BLaER1 treated with 17β-estradiol and CSF1 and Interleukin-3, amounts not matched to agents 10 nM and 100 nM (cell line): ENCODE data around the gene NUP93.

Source experiments
- H3K27ac ChIP-seq, 11 experiments: shearing (Covaris generic); formaldehyde crosslinking; 2 replicates each; pipeline ENCODE4 v1.8.1; 2022
- H3K27me3 ChIP-seq, 11 experiments: shearing (Covaris generic); formaldehyde crosslinking; 2 replicates each; pipeline ENCODE4 v1.8.1; 2022
- H3K36me3 ChIP-seq, 11 experiments: shearing (Covaris generic); formaldehyde crosslinking; 2 replicates each; pipeline ENCODE4 v1.8.1; 2022
- H3K4me1 ChIP-seq, 10 experiments: shearing (Covaris generic); formaldehyde crosslinking; 2 replicates each; pipeline ENCODE4 v1.8.1; 2022
- H3K4me2 ChIP-seq, 11 experiments: shearing (Covaris generic); formaldehyde crosslinking; 2 replicates each; pipeline ENCODE4 v1.8.1; 2022
- H3K4me3 ChIP-seq, 10 experiments: shearing (Covaris generic); formaldehyde crosslinking; 2 replicates each; pipeline ENCODE4 v1.8.1; 2022
- H3K9ac ChIP-seq, 11 experiments: shearing (Covaris generic); formaldehyde crosslinking; 2 replicates each; pipeline ENCODE4 v1.8.1; 2022
- H3K9me3 ChIP-seq, 11 experiments: shearing (Covaris generic); formaldehyde crosslinking; replicated peaks in 1 of 11; 2 replicates each; pipeline ENCODE4 v1.8.1; 2022
- H4K20me1 ChIP-seq, 11 experiments: shearing (Covaris generic); formaldehyde crosslinking; 2 replicates each; pipeline ENCODE4 v1.8.1; 2022
- Cebpa-rat ChIP-seq, 11 experiments: shearing (Covaris generic); IDR thresholded peaks; 2 replicates each; pipeline ENCODE4 v1.8.1; 2022

NUP93 gene

DNA sequence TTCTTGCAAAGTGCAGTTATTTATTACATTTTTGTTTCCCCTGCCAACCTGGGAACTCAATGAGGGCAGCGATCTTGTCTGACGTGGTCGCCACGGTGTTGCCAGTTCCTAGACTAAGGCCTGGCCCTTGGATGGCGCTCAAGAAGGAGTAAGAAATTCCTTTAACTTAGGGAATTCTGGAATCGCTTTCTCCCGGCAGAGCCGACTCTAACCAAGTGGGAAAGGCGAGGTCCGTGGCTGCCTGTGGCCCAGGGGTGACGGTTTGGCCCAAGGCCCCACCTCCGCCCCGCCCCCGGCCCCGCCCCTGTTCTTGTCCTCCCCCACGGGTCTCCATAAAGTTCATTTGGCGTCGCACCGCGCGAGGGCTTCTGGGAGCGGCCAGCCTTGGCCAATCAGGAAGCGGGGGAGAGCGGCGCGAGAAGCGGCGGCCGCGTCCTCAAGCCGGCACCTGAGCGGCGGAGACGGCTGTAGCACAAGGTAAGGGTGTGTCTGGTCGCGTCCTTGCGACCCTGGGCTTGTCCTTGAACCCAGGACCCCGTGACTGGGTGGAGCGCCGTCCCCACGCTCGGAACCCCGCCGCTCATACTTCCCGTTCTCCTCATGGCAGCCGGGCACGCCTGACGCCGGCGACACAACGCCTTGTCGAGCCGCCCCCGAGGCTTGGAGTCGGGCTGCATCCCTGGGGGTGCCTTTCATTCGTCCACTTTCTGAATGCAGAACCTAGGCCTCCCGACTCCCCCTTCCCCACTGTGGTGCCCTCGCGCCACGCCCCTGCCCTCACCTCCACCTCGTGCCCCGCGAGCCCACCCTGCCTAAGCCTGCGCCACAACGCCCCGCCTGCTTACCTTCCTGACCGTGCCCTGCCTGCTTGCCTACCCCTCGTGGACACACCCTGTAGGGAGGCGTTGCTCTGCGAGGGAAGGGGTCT is at the start of gene NUP93:
Gene NUP93 (plus strand): TSS at position 395 of the 928 bp plus-strand sequence. CDS start 18,119 bp downstream, outside the sequence.
- peak within 1 kb of the TSS; percentile 80 to 98 (median 93) for H3K4me3 ChIP-seq
- H3K36me3 ChIP-seq = peaks cover 0 to 32% (median 13%) of the 10 kb centered on the region in 11 experiments; a peak in 11 of 22 replicates
- TF ChIP-seq Cebpa-rat (IDR thresholded peaks at IDR 0.05) = no peak
- H3K4me1 ChIP-seq = peaks cover 33 to 58% (median 42%) of the 10 kb centered on the region in 10 experiments
- H3K9ac ChIP-seq = peak within 1 kb of the TSS; percentile 87 to 96 (median 92)
- H3K27me3 ChIP-seq = no peaks in the 10 kb centered on the region
- peaks cover 8 to 48% (median 37%) of the 10 kb centered on the region in 11 experiments; a peak in 19 of 22 replicates for H4K20me1 ChIP-seq
- H3K27ac ChIP-seq = peak within 1 kb of the TSS; percentile 78 to 94 (median 88)
- peak within 1 kb of the TSS; percentile 84 to 99 (median 97) for H3K4me2 ChIP-seq
- H3K9me3 ChIP-seq = no peaks in the 10 kb centered on the region

DNA sequence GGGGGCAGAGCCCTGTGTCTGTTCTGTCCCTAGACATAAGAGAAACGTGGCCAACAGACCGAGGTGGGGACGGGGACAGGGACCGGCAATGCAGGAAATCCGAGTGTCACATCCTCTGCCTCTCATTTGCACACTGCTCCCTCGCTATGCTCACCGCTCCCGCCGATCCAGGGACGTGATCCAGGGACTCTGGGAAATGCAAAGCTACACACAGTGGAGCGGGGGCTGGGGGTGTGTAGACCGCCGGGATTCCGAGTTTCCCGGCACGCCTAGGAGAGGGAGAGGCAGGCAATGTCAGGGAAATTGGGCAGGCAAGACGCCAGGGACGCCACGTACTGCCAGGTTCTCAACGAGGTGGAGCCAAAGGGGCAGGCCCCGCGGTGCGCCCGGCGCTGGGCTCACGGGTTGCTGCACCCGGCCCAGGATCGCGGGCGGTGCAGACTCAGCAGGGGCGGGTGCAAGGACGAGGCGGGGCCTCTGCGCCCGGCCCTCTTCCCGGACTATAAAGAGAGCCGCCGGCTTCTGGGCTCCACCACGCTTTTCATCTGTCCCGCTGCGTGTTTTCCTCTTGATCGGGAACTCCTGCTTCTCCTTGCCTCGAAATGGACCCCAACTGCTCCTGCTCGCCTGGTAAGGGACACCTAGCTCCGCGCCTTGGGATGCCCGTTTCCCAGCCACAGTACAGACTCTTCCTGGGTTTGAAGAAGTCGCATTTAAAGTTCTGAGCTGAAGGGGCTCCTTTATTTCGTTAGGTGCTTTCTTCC is 47.8 kb upstream of the NUP93 start, which contains the start of gene MT1X:
Gene MT1X (plus strand): TSS at position 532 of the 764 bp plus-strand sequence. CDS start 71 bp downstream, at position 603.
- TF ChIP-seq Cebpa-rat (IDR thresholded peaks at IDR 0.05) = no peak
- Histone ChIP-seq H3K4me2 (peak within 1 kb of the TSS; percentile 90 to 99 (median 96)), H3K9me3 (peaks cover 9 to 13% (median 11%) of the 10 kb centered on the region in 11 experiments; a peak in 21 of 22 replicates), H4K20me1 (peaks cover 0 to 12% (median 0%) of the 10 kb centered on the region in 11 experiments; a peak in 4 of 22 replicates), H3K36me3 (peaks cover 0 to 12% (median 3%) of the 10 kb centered on the region in 11 experiments; a peak in 4 of 22 replicates), H3K27me3 (peaks cover 3 to 10% (median 5%) of the 10 kb centered on the region in 11 experiments; a peak in 21 of 22 replicates), H3K4me1 (peaks cover 32 to 60% (median 53%) of the 10 kb centered on the region in 10 experiments), H3K9ac (peak within 1 kb of the TSS; percentile 75 to 92 (median 81)), H3K27ac (peak within 1 kb of the TSS; percentile 30 to 89 (median 80); a peak in 21 of 22 replicates), H3K4me3 (peak within 1 kb of the TSS; percentile 55 to 78 (median 71))

DNA sequence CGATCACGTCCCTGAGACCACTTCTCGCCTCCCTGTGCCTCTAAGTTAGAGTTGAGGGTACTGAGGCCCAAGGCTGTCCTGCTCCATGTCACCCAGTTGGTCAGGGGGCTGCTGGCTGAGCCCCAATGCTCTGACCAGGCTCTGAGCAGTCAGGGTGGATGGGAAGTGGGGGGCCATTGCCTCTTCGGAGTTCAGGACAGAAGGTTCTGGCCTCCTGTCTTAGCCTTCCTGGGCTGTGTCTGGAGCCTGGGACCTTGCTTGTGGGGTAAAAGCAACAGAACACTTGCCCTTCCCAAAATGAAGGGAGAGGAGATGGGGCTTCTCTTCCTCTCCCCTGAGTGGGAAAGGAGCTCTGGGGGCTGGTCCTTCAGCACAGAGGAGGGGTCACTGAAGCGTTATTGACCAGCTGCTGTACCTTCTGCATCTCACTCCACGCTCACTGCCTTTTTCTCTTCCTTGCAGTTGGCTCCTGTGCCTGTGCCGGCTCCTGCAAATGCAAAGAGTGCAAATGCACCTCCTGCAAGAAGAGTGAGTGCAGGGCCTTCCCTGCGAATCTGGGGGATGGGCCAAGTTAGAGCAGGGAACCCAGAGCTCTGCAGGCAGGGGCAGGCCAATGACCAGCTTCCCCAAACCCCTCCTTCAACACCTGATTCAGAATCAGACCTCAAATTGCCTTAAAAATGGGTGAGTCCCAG is 47.1 kb upstream of the NUP93 start:
- Histone ChIP-seq H3K36me3 (peaks cover 0 to 14% (median 3%) of the 10 kb centered on the region in 11 experiments; a peak in 4 of 22 replicates), H3K4me3 (peak overlapping the region; percentile 55 to 78 (median 71)), H3K9me3 (peaks cover 10 to 16% (median 14%) of the 10 kb centered on the region in 11 experiments; a peak in 21 of 22 replicates), H4K20me1 (peaks cover 0 to 12% (median 0%) of the 10 kb centered on the region in 11 experiments; a peak in 4 of 22 replicates), H3K9ac (peak overlapping the region; percentile 75 to 92 (median 81)), H3K4me2 (peak overlapping the region; percentile 90 to 99 (median 96)), H3K27ac (peak overlapping the region; percentile 30 to 89 (median 80); a peak in 20 of 22 replicates), H3K4me1 (peaks cover 32 to 60% (median 52%) of the 10 kb centered on the region in 10 experiments), H3K27me3 (peaks cover 0 to 3% (median 0%) of the 10 kb centered on the region in 11 experiments; a peak in 1 of 22 replicates)
- TF ChIP-seq Cebpa-rat (IDR thresholded peaks at IDR 0.05) = no peak

DNA sequence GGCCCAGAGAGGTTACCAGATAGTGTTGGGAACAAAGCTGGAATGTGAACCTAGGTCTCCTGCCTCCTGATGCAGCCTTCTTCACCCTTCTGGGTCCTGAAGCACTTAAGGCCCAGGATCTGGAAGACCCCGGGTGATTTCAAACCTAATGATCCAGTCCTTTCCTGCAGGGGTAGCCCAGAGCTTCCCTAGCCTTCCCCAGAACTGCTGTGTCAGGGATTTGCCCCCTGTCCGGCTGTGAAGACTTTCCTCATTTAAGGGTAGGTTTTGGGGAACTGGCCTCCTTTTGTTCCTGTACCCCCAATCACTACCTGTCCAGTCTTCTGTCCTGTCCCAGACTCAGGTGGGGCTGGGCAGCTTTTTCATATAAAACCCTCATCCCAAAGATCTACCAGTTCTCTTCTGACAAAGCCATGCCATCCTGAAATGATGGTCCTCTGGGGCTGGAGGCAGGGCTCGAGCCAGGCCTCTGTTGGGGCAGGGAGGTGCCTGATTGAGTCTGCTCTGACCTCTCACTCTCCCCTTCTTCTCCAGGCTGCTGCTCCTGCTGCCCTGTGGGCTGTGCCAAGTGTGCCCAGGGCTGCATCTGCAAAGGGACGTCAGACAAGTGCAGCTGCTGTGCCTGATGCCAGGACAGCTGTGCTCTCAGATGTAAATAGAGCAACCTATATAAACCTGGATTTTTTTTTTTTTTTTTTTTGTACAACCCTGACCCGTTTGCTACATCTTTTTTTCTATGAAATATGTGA is 46.3 kb upstream of the NUP93 start:
- Histone ChIP-seq H3K27ac (peak overlapping the region in 6 of 11 experiments; percentile 2 to 89 (median 82); a peak in 10 of 22 replicates), H3K4me2 (peak overlapping the region; percentile 90 to 99 (median 96)), H3K4me3 (peak overlapping the region; percentile 55 to 78 (median 71); a peak in 19 of 20 replicates), H4K20me1 (peaks cover 0 to 12% (median 0%) of the 10 kb centered on the region in 11 experiments; a peak in 4 of 22 replicates), H3K9me3 (peaks cover 10 to 16% (median 14%) of the 10 kb centered on the region in 11 experiments; a peak in 21 of 22 replicates), H3K27me3 (no peaks in the 10 kb centered on the region; a peak in 1 of 22 replicates), H3K4me1 (peaks cover 32 to 68% (median 58%) of the 10 kb centered on the region in 10 experiments), H3K36me3 (peaks cover 0 to 14% (median 3%) of the 10 kb centered on the region in 11 experiments; a peak in 4 of 22 replicates), H3K9ac (peak overlapping the region in 10 of 11 experiments; percentile 75 to 92 (median 82); a peak in 18 of 22 replicates)
- no peak for TF ChIP-seq Cebpa-rat (IDR thresholded peaks at IDR 0.05)

DNA sequence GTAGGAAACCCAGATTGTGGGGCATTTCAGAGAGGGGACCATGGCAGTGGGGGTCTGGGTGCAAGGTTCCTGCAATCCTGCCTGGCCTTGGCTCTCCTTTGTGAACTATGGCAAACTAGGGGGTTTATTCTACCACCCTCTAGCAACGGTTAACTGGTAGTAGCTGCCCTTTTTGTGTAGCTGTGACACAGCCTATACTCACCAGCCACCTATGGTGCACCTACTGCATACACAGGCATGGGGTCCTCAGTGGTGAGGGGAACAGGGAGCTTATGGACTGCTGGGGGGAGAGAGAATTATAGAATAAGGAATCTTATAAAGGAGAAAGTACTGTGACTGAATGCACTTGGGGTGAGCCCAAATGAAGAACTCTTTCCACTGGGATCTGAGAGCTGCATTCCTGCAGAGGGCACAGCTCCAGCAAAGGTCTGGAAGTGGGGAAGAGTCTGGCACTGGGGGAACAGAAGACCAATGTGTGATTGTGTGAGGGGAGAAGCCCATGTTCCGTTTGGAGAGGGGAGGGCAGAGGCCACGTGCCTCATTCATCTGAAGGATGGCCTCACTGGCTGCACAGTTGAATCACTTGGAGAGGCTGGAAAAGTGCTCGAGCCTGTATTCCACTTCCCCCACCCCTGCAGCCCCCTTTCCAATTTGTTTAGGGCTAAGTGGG is 45.5 kb upstream of the NUP93 start:
- TF ChIP-seq Cebpa-rat (IDR thresholded peaks at IDR 0.05) = no peak
- peaks cover 32 to 76% (median 66%) of the 10 kb centered on the region in 10 experiments for H3K4me1 ChIP-seq
- peak overlapping the region in 7 of 11 experiments; percentile 20 to 92 (median 87); a peak in 12 of 22 replicates for H3K9ac ChIP-seq
- peaks cover 0 to 14% (median 3%) of the 10 kb centered on the region in 11 experiments; a peak in 4 of 22 replicates for H3K36me3 ChIP-seq
- peak overlapping the region; percentile 90 to 99 (median 96) for H3K4me2 ChIP-seq
- H3K27ac ChIP-seq = peak overlapping the region in 6 of 11 experiments; percentile 46 to 84 (median 79); a peak in 12 of 22 replicates
- H3K4me3 ChIP-seq = peak overlapping the region in 5 of 10 experiments; percentile 67 to 78 (median 74); a peak in 9 of 20 replicates
- H4K20me1 ChIP-seq = peaks cover 0 to 12% (median 0%) of the 10 kb centered on the region in 11 experiments; a peak in 4 of 22 replicates
- H3K27me3 ChIP-seq = no peaks in the 10 kb centered on the region; a peak in 1 of 22 replicates
- H3K9me3 ChIP-seq = peaks cover 10 to 16% (median 14%) of the 10 kb centered on the region in 11 experiments; a peak in 21 of 22 replicates

DNA sequence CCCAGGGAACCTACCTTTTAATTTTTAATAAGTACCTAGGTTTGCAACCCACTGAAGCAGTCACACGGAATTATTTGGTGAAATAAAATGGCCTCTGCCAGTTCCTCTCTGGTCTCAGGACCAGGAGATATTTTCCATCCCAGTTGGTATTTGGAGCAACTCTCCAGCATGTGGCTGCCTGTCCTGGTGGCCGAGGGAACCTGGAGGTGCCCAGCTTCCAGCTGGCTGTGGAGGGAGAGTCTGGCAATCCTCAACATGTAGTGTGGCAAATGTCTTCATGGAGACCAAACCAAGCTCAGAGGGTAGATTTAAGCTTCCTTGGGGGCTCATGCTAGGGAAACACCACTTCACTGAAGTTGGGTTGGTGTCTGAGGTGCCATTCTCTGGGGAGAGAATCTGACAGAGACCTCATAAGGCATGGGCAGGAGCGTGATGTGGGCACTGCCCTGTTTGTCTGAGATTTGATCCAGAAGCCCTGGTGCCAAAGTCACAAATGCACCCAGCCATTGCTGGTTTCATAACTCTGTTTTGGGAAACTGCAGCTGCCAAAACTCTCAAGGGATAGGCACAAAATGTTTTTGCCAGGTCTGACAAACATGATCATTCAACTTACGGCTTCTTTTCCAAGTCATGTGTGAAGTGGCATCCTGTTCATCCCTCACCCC is 44.9 kb upstream of the NUP93 start:
- H3K4me2 ChIP-seq = peak overlapping the region; percentile 90 to 99 (median 96)
- peak overlapping the region in 4 of 10 experiments; percentile 71 to 78 (median 74); a peak in 6 of 20 replicates for H3K4me3 ChIP-seq
- no peaks in the 10 kb centered on the region; a peak in 1 of 22 replicates for H3K27me3 ChIP-seq
- peaks cover 32 to 81% (median 68%) of the 10 kb centered on the region in 10 experiments for H3K4me1 ChIP-seq
- H3K9ac ChIP-seq = peak overlapping the region in 7 of 11 experiments; percentile 14 to 92 (median 87); a peak in 12 of 22 replicates
- H3K36me3 ChIP-seq = peaks cover 0 to 14% (median 3%) of the 10 kb centered on the region in 11 experiments; a peak in 4 of 22 replicates
- peak in 2 of 11 experiments; percentile 27 to 45; a peak in 1 of 22 replicates for TF ChIP-seq Cebpa-rat (IDR thresholded peaks at IDR 0.05)
- H3K9me3 ChIP-seq = peaks cover 10 to 16% (median 14%) of the 10 kb centered on the region in 11 experiments; a peak in 21 of 22 replicates
- peak overlapping the region in 7 of 11 experiments; percentile 38 to 84 (median 76); a peak in 14 of 22 replicates for H3K27ac ChIP-seq
- peaks cover 0 to 12% (median 0%) of the 10 kb centered on the region in 11 experiments; a peak in 4 of 22 replicates for H4K20me1 ChIP-seq
